HT-29 (cell line): ENCODE results near the gene ZCCHC2. TPM values are rescaled to one million over a fixed set of nuclear protein-coding genes. Genes with fewer than 3 reads are reported as not detected.

Experiments used
- DNase-seq: peaks from one replicate; pipeline ENCODE4 v3.0.0-alpha.2; 2015; ENCODE audit warnings: low spot score
- total RNA-seq: library from RNA; depleted of rRNA; stranded (reverse); fragments of >200 nt; shearing (Covaris generic); gene quantifications from 2 replicates; pipeline ENCODE4 v1.2.3, GENCODE V29; 2014

Gene ZCCHC2
- total RNA-seq, 1 experiment from 2014 or later, result 20.3 TPM

- no peak for DNase-seq
Measured at GRCh38 chr18:62537946-62538345, 15.1 kb downstream of the ZCCHC2 start.

GRCh38 chr18:62538881-62539280 is 16.1 kb downstream of the ZCCHC2 start:
- no peak for DNase-seq

- DNase-seq, result no peak
Measured at GRCh38 chr18:62539284-62540165, 16.7 kb downstream of the ZCCHC2 start.

- no peak for DNase-seq
Measured at GRCh38 chr18:62543021-62543420, 20.2 kb downstream of the ZCCHC2 start.

- DNase-seq, result no peak
Measured at GRCh38 chr18:62545098-62545497, 22.3 kb downstream of the ZCCHC2 start.

GRCh38 chr18:62549755-62550154 is 26.9 kb downstream of the ZCCHC2 start:
- no peak for DNase-seq

- no peak for DNase-seq
Measured at GRCh38 chr18:62550746-62551145, 27.9 kb downstream of the ZCCHC2 start.

- DNase-seq, result no peak
Measured at GRCh38 chr18:62551972-62552513, 29.2 kb downstream of the ZCCHC2 start.

GRCh38 chr18:62554061-62554815 is 31.4 kb downstream of the ZCCHC2 start:
- DNase-seq, result peak; percentile 3

- DNase-seq, result peak; percentile 32
Measured at GRCh38 chr18:62555135-62555534, 32.3 kb downstream of the ZCCHC2 start.

- DNase-seq, result no peak
Measured at GRCh38 chr18:62556397-62556796, 33.6 kb downstream of the ZCCHC2 start.

- DNase-seq, result no peak
Measured at GRCh38 chr18:62558015-62558663, 35.3 kb downstream of the ZCCHC2 start.

GRCh38 chr18:62564044-62564443 is 41.2 kb downstream of the ZCCHC2 start:
- no peak for DNase-seq

- DNase-seq, result peak; percentile 25
Measured at GRCh38 chr18:62566199-62566598, 43.4 kb downstream of the ZCCHC2 start.

- DNase-seq, result no peak
Measured at GRCh38 chr18:62566818-62567217, 44.0 kb downstream of the ZCCHC2 start.

GRCh38 chr18:62569081-62569655 is 46.3 kb downstream of the ZCCHC2 start:
- no peak for DNase-seq

GRCh38 chr18:62571037-62571436 is 48.2 kb downstream of the ZCCHC2 start:
- no peak for DNase-seq

GRCh38 chr18:62571648-62572047 is 48.8 kb downstream of the ZCCHC2 start:
- DNase-seq, result no peak

GRCh38 chr18:62572456-62572855 is 49.6 kb downstream of the ZCCHC2 start:
- no peak for DNase-seq

GRCh38 chr18:62574776-62575175 is 52.0 kb downstream of the ZCCHC2 start:
- DNase-seq, result no peak

GRCh38 chr18:62576271-62576670 is 53.4 kb downstream of the ZCCHC2 start:
- DNase-seq, result no peak
